Spinal cord (tissue), 10 donors: ENCODE measurements around the gene RPAP3. TPM values are rescaled to one million over a fixed set of nuclear protein-coding genes. Genes with fewer than 3 reads are reported as not detected.

ENCODE experiments used
- DNase-seq, 6 donors: peaks; one replicate each; pipeline versions ENCODE4 v3.0.0 to v3.0.0-alpha.2; 2013 to 2015; ENCODE audit warnings: low spot score in 6 of 6, low read depth in 4 of 6
- H3K27ac ChIP-seq: one replicate; pipeline ENCODE4 v1.5.1; 2013; ENCODE audit warnings: low read depth, low read length, control low read depth
- H3K27me3 ChIP-seq: one replicate; pipeline ENCODE4 v1.6.1; 2013; ENCODE audit warnings: low read length; ENCODE audit not compliant: control insufficient read depth, insufficient read depth
- H3K36me3 ChIP-seq: one replicate; pipeline ENCODE4 v1.6.1; 2013; ENCODE audit warnings: low read length; ENCODE audit not compliant: control insufficient read depth, insufficient read depth
- H3K4me1 ChIP-seq: one replicate; pipeline ENCODE4 v1.6.1; 2013; ENCODE audit warnings: low read length; ENCODE audit not compliant: control insufficient read depth, insufficient read depth
- H3K4me3 ChIP-seq: one replicate; pipeline ENCODE4 v1.5.1; 2013; ENCODE audit warnings: low read depth, low read length, control low read depth
- H3K9me3 ChIP-seq: one replicate; pipeline ENCODE4 v1.6.1; 2013; ENCODE audit warnings: low read length; ENCODE audit not compliant: control insufficient read depth, insufficient read depth
- WGBS: methylation state at CpG from one replicate; pipeline ENCODE4 v1.1.5; 2013; ENCODE audit warnings: missing lambda C conversion rate; ENCODE audit not compliant: insufficient coverage; 5-methylcytosine and 5-hydroxymethylcytosine counted together
- polyA plus RNA-seq, 2 donors: library from polyadenylated mRNA; unstranded; fragments of 120-200 nt; gene quantifications; one replicate each; pipeline ENCODE4 v1.2.1, GENCODE V29; 2013; ENCODE audit not compliant: insufficient read length in 2 of 2
- total RNA-seq, 2 donors: library from RNA; depleted of rRNA in 1 of 2; stranded (reverse); fragments of 120-200 nt in 1 of 2; fragments of >200 nt in 1 of 2; gene quantifications; one replicate each; pipeline versions ENCODE4 v1.2.3 to v1.2.4, GENCODE V29; 2013 to 2014
- donor health status: healthy.

RPAP3 gene
- total and polyA plus RNA-seq, 4 donors: 25.6 to 35.3 (median 26.1) TPM

GRCh38 chr12:47722941-47723631, 17.3 kb upstream of the RPAP3 start:
- 56% methylated on average over 5 of the region's 5 CpGs for WGBS
- peak in 2 of 6 donors; percentile 53 to 82 for DNase-seq
- H3K27me3 ChIP-seq: no peaks in the 10 kb centered on the region
- no peaks in the 10 kb centered on the region for H3K9me3 ChIP-seq
- H3K27ac ChIP-seq: peak overlapping the region; percentile 70
- H3K36me3 ChIP-seq: no peaks in the 10 kb centered on the region
- H3K4me1 ChIP-seq: peaks cover 17% of the 10 kb centered on the region
- no peak overlapping the region for H3K4me3 ChIP-seq

GRCh38 chr12:47722136-47722834, 16.5 kb upstream of the RPAP3 start:
- no peaks in the 10 kb centered on the region for H3K36me3 ChIP-seq
- no peaks in the 10 kb centered on the region for H3K9me3 ChIP-seq
- 44% methylated on average over 4 of the region's 7 CpGs for WGBS
- no peak for DNase-seq
- no peak overlapping the region for H3K4me3 ChIP-seq
- H3K4me1 ChIP-seq: peaks cover 25% of the 10 kb centered on the region
- peak overlapping the region; percentile 70 for H3K27ac ChIP-seq
- no peaks in the 10 kb centered on the region for H3K27me3 ChIP-seq

- H3K4me1 ChIP-seq: peaks cover 27% of the 10 kb centered on the region
- WGBS: 63% methylated on average over 2 of the region's 9 CpGs
- no peak overlapping the region for H3K4me3 ChIP-seq
- H3K27ac ChIP-seq: no peak overlapping the region
- no peaks in the 10 kb centered on the region for H3K27me3 ChIP-seq
- no peaks in the 10 kb centered on the region for H3K36me3 ChIP-seq
- no peaks in the 10 kb centered on the region for H3K9me3 ChIP-seq
- no peak for DNase-seq
Measured at GRCh38 chr12:47721431-47721973, 15.7 kb upstream of the RPAP3 start.

GRCh38 chr12:47718531-47718930, 12.7 kb upstream of the RPAP3 start:
- DNase-seq: no peak
- H3K9me3 ChIP-seq: no peaks in the 10 kb centered on the region
- no peaks in the 10 kb centered on the region for H3K36me3 ChIP-seq
- no CpG with 5 or more reads among the region's 1 CpG for WGBS
- no peak overlapping the region for H3K4me3 ChIP-seq
- no peaks in the 10 kb centered on the region for H3K27me3 ChIP-seq
- H3K4me1 ChIP-seq: peaks cover 44% of the 10 kb centered on the region
- peak overlapping the region; percentile 75 for H3K27ac ChIP-seq

- 17% methylated on average over 13 of the region's 13 CpGs for WGBS
- no peaks in the 10 kb centered on the region for H3K9me3 ChIP-seq
- H3K36me3 ChIP-seq: no peaks in the 10 kb centered on the region
- peaks cover 39% of the 10 kb centered on the region for H3K4me1 ChIP-seq
- no peaks in the 10 kb centered on the region for H3K27me3 ChIP-seq
- no peak overlapping the region for H3K4me3 ChIP-seq
- DNase-seq: peak in 2 of 6 donors; percentile 78 to 86
- H3K27ac ChIP-seq: peak overlapping the region; percentile 75
Measured at GRCh38 chr12:47717443-47718193, 11.8 kb upstream of the RPAP3 start.

- Histone ChIP-seq H3K27me3 (no peaks in the 10 kb centered on the region), H3K27ac (peak overlapping the region; percentile 75), H3K36me3 (no peaks in the 10 kb centered on the region), H3K4me3 (no peak overlapping the region), H3K9me3 (no peaks in the 10 kb centered on the region), H3K4me1 (peaks cover 33% of the 10 kb centered on the region)
- 75% methylated on average over 5 of the region's 6 CpGs for WGBS
- no peak for DNase-seq
Measured at GRCh38 chr12:47717046-47717442, 11.2 kb upstream of the RPAP3 start.

- Histone ChIP-seq H3K27ac (no peak overlapping the region), H3K27me3 (no peaks in the 10 kb centered on the region), H3K4me1 (peaks cover 33% of the 10 kb centered on the region), H3K9me3 (no peaks in the 10 kb centered on the region), H3K36me3 (no peaks in the 10 kb centered on the region), H3K4me3 (no peak overlapping the region)
- no peak for DNase-seq
- 87% methylated on average over 9 of the region's 13 CpGs for WGBS
Measured at GRCh38 chr12:47715877-47716548, 10.2 kb upstream of the RPAP3 start.

- Histone ChIP-seq H3K9me3 (no peaks in the 10 kb centered on the region), H3K36me3 (no peaks in the 10 kb centered on the region), H3K27me3 (no peaks in the 10 kb centered on the region), H3K4me1 (peaks cover 33% of the 10 kb centered on the region), H3K4me3 (no peak overlapping the region), H3K27ac (no peak overlapping the region)
- peak in 5 of 6 donors; percentile 72 to 96 (median 84) for DNase-seq
- WGBS: 17% methylated on average over 9 of the region's 10 CpGs
Measured at GRCh38 chr12:47715393-47715876, 9.6 kb upstream of the RPAP3 start.

- H3K4me1 ChIP-seq: peaks cover 33% of the 10 kb centered on the region
- H3K36me3 ChIP-seq: no peaks in the 10 kb centered on the region
- no peaks in the 10 kb centered on the region for H3K27me3 ChIP-seq
- WGBS: 43% methylated on average over 5 of the region's 5 CpGs
- H3K9me3 ChIP-seq: no peaks in the 10 kb centered on the region
- DNase-seq: no peak
- H3K27ac ChIP-seq: no peak overlapping the region
- no peak overlapping the region for H3K4me3 ChIP-seq
Measured at GRCh38 chr12:47714826-47715386, 9.1 kb upstream of the RPAP3 start.
